Neural progenitor cell (in vitro differentiated cells): Measurements from ENCODE around the gene GFER.

Experiments used
- CTCF ChIP-seq: fragments of 200-600 bp; sonication (generic); IDR thresholded peaks from 2 replicates; pipeline ENCODE4 v1.5.1; 2017; ENCODE audit warnings: antibody characterized with exemption, mild to moderate bottlenecking
- EZH2 ChIP-seq: fragments of 200-600 bp; sonication (generic); IDR thresholded peaks from 2 replicates; pipeline ENCODE4 v1.6.1; 2017; ENCODE audit warnings: antibody characterized with exemption, mild to moderate bottlenecking, moderate library complexity
- EZH2phosphoT487 ChIP-seq: fragments of 200-600 bp; sonication (generic); IDR thresholded peaks from 2 replicates; pipeline ENCODE4 v1.6.1; 2017; ENCODE audit warnings: antibody characterized with exemption

- no peak for TF ChIP-seq CTCF
- no peak for TF ChIP-seq EZH2
- TF ChIP-seq EZH2phosphoT487 = no peak
Measured at GRCh38 chr16:1990101-1990350, 6.0 kb downstream of the GFER start.
